Neural progenitor cell (in vitro differentiated cells): ENCODE data around the gene LIPE.

Experiments
- CTCF ChIP-seq: fragments of 200-600 bp; sonication (generic); IDR thresholded peaks from 2 replicates; pipeline ENCODE4 v1.5.1; 2017; ENCODE audit warnings: antibody characterized with exemption, mild to moderate bottlenecking
- EZH2 ChIP-seq: fragments of 200-600 bp; sonication (generic); IDR thresholded peaks from 2 replicates; pipeline ENCODE4 v1.6.1; 2017; ENCODE audit warnings: antibody characterized with exemption, mild to moderate bottlenecking, moderate library complexity

- TF ChIP-seq CTCF (no peak), EZH2 (no peak)
Observed at GRCh38 chr19:42396381-42397262, 30.6 kb downstream of the LIPE start.
